NCI-H2029 (cell line): ENCODE results near the gene CAPZB.

Source experiments
- DNase-seq: peaks from one replicate; lab custom pipeline; 2025; lab: John Stamatoyannopoulos, UW

The CAPZB gene

GRCh38 chr1:19405761-19406487 lies 79.4 kb downstream of the CAPZB start:
- DNase-seq: no peak

GRCh38 chr1:19405195-19405760 lies 80.1 kb downstream of the CAPZB start:
- DNase-seq: no peak

GRCh38 chr1:19404748-19405147 lies 80.6 kb downstream of the CAPZB start:
- no peak for DNase-seq

GRCh38 chr1:19403256-19403655 lies 82.1 kb downstream of the CAPZB start:
- no peak for DNase-seq

GRCh38 chr1:19402031-19402813 lies 83.1 kb downstream of the CAPZB start:
- no peak for DNase-seq

GRCh38 chr1:19401535-19401889 lies 83.8 kb downstream of the CAPZB start:
- no peak for DNase-seq

GRCh38 chr1:19400875-19401534 lies 84.3 kb downstream of the CAPZB start:
- no peak for DNase-seq

- no peak for DNase-seq
Measured at GRCh38 chr1:19400192-19400611, 85.1 kb downstream of the CAPZB start.

- DNase-seq: no peak
Measured at GRCh38 chr1:19398309-19398760, 87.0 kb downstream of the CAPZB start.

- no peak for DNase-seq
Measured at GRCh38 chr1:19397217-19397945, 88.0 kb downstream of the CAPZB start.

- no peak for DNase-seq
Measured at GRCh38 chr1:19396280-19396679, 89.1 kb downstream of the CAPZB start.

- no peak for DNase-seq
Measured at GRCh38 chr1:19395678-19396192, 89.6 kb downstream of the CAPZB start.

- DNase-seq: no peak
Measured at GRCh38 chr1:19393046-19393445, 92.3 kb downstream of the CAPZB start.

GRCh38 chr1:19392221-19392620 lies 93.1 kb downstream of the CAPZB start:
- no peak for DNase-seq

- DNase-seq: no peak
Measured at GRCh38 chr1:19391596-19391981, 93.8 kb downstream of the CAPZB start.

- no peak for DNase-seq
Measured at GRCh38 chr1:19390901-19391595, 94.3 kb downstream of the CAPZB start.

- DNase-seq: no peak
Measured at GRCh38 chr1:19390166-19390850, 95.0 kb downstream of the CAPZB start.

GRCh38 chr1:19388980-19389379 lies 96.4 kb downstream of the CAPZB start:
- no peak for DNase-seq

GRCh38 chr1:19387045-19387467 lies 98.3 kb downstream of the CAPZB start:
- DNase-seq: no peak

GRCh38 chr1:19385869-19386591 lies 99.3 kb downstream of the CAPZB start:
- DNase-seq: no peak
